HEK293T (cell line): Measurements from ENCODE around the gene DECR2.
"Not testable (repeated sequence)": the region's sequence is repeated elsewhere in the genome, so short reads cannot be mapped to it uniquely, and the experiment has no call there.

ENCODE experiments used
- CTCF ChIA-PET: fragments of 350-600 bp; formaldehyde crosslinking; extraction: SDS; loops from one replicate; lab custom pipeline; 2021; ENCODE audit warnings: antibody characterized with exemption, inconsistent platforms; lab: Yijun Ruan, JAX
- POLR2A ChIA-PET: fragments of 350-600 bp; formaldehyde crosslinking; extraction: SDS; loops from one replicate; lab custom pipeline; 2020; ENCODE audit warnings: antibody characterized with exemption, inconsistent platforms; lab: Yijun Ruan, JAX
- DNase-seq: peaks from one replicate; pipeline ENCODE4 v3.0.0; 2012; ENCODE audit warnings: mixed read lengths; ENCODE audit errors: extremely low spot score
- ARNT ChIP-seq: fragments of 450-650 bp; IDR thresholded peaks from 2 replicates; pipeline ENCODE4 v1.6.1; 2017; ENCODE audit warnings: mild to moderate bottlenecking
- BHLHE40 ChIP-seq: fragments of 450-650 bp; IDR thresholded peaks from 2 replicates; pipeline ENCODE4 v1.6.1; 2016; ENCODE audit warnings: mild to moderate bottlenecking, moderate library complexity, borderline replicate concordance
- CTBP1 ChIP-seq: fragments of 450-650 bp; IDR thresholded peaks from 2 replicates; pipeline ENCODE4 v1.6.1; 2016; ENCODE audit warnings: borderline replicate concordance
- ELF4 ChIP-seq: fragments of 450-650 bp; IDR thresholded peaks from 2 replicates; pipeline ENCODE4 v1.6.1; 2017; ENCODE audit warnings: antibody characterized with exemption
- FOXA1 ChIP-seq: fragments of 450-650 bp; IDR thresholded peaks from 2 replicates; pipeline ENCODE4 v1.6.1; 2016; ENCODE audit warnings: mild to moderate bottlenecking
- FOXK2 ChIP-seq: fragments of 450-650 bp; IDR thresholded peaks from 2 replicates; pipeline ENCODE4 v1.6.1; 2016; ENCODE audit warnings: mild to moderate bottlenecking
- FOXM1 ChIP-seq: fragments of 450-650 bp; IDR thresholded peaks from 2 replicates; pipeline ENCODE4 v1.6.1; 2017; ENCODE audit warnings: mild to moderate bottlenecking, borderline replicate concordance
- HDGF ChIP-seq: fragments of 450-650 bp; IDR thresholded peaks from 2 replicates; pipeline ENCODE4 v1.6.1; 2017; ENCODE audit warnings: antibody characterized with exemption, borderline replicate concordance
- L3MBTL2 ChIP-seq: fragments of 450-650 bp; conservative IDR thresholded peaks from 2 replicates; pipeline ENCODE4 v1.6.1; 2016; ENCODE audit warnings: mild to moderate bottlenecking
- LEF1 ChIP-seq: fragments of 450-650 bp; IDR thresholded peaks from 2 replicates; pipeline ENCODE4 v1.6.1; 2017; ENCODE audit warnings: mild to moderate bottlenecking, borderline replicate concordance
- NFRKB ChIP-seq: fragments of 450-650 bp; IDR thresholded peaks from 2 replicates; pipeline ENCODE4 v1.6.1; 2016; ENCODE audit warnings: mild to moderate bottlenecking, moderate library complexity
- PKNOX1 ChIP-seq: fragments of 450-650 bp; IDR thresholded peaks from 2 replicates; pipeline ENCODE4 v1.6.1; 2016
- SP1 ChIP-seq: fragments of 450-650 bp; IDR thresholded peaks from 2 replicates; pipeline ENCODE4 v1.6.1; 2017
- SUZ12 ChIP-seq: fragments of 450-650 bp; IDR thresholded peaks from 2 replicates; pipeline ENCODE4 v1.6.1; 2016; ENCODE audit warnings: mild to moderate bottlenecking
- TARDBP ChIP-seq: fragments of 450-650 bp; IDR thresholded peaks from 2 replicates; pipeline ENCODE4 v1.6.1; 2016
- ZNF384 ChIP-seq: fragments of 450-650 bp; IDR thresholded peaks from 2 replicates; pipeline ENCODE4 v1.6.1; 2016

DECR2 gene

GRCh38 chr16:386641-387156 lies 15.0 kb upstream of the DECR2 start:
- DNase-seq: no peak
- TF ChIP-seq ZNF384 (peak; percentile 97), ELF4 (no peak)
- POLR2A ChIA-PET: no interaction called here
- CTCF ChIA-PET: interaction anchor here (0.6 to 0.7 kb wide), 3 partner anchors 35 to 113 kb away, joined by 3 to 4 read pairs (median 3); no protein-coding TSS in a partner anchor

DNA sequence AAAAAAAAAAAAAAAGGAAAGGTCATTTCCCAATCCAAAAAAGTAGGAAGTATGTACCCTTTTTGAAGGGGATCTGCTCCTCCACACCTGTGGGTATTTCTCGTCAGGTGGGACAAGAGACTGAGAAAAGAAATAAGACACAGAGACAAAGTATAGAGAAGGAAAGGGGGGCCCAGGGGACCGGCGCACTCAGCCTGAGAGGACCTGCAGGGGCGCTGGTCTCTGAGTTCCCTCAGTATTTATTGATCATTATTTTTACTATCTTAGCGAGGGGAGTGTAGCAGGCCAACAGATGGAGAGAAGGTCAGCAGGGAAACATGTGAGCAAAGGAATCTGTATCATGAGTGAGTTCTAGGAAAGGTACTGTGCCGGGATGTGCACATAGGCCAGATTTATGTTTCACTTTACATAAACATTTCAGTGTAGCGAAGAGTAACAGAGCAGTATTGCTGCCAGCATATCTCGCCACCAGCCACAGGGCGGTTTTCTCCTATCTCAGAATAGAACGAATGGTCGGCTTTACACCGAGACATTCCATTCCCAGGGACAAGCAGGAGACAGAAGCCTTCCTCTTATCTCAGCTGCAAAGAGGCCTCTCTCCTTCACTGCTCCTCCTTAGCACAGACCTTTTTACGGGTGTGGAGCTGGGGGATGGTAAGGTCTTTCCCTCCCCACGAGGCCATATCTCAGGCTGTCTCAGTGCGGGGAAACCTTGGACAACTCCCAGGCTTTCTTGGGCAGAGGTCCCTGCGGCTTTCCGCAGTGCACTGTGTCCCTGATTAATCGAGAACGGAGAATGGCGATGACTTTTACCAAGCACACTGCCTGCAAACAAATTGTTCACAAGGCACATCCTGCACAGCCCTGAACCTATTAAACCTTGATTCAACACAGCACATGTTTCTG lies 13.7 kb upstream of the DECR2 start:
- CTCF ChIA-PET, DNase-seq: not testable (repeated sequence)
- TF ChIP-seq ZNF384: peak; percentile 59; the same call in 1 of the 2 replicates
- POLR2A ChIA-PET: interaction anchor here (1.7 kb wide), 1 partner anchor 10 kb away, joined by 4 read pairs; no protein-coding TSS in a partner anchor

- ChIA-PET POLR2A (interaction anchor here (1.7 kb wide), 1 partner anchor 9 kb away, joined by 4 read pairs; no protein-coding TSS in a partner anchor), CTCF (interaction anchor here (1.0 to 1.2 kb wide), 2 partner anchors 101 to 211 kb away, joined by 3 read pairs; no protein-coding TSS in a partner anchor)
- no peak for DNase-seq
- TF ChIP-seq ELF4 (no peak), CTBP1 (no peak), ARNT (no peak), SUZ12 (no peak), BHLHE40 (no peak), PKNOX1 (no peak), NFRKB (no peak), FOXM1 (no peak), L3MBTL2 (no peak), LEF1 (no peak), FOXK2 (no peak), FOXA1 (no peak)
Observed at GRCh38 chr16:389352-389751, 12.3 kb upstream of the DECR2 start.

DNA sequence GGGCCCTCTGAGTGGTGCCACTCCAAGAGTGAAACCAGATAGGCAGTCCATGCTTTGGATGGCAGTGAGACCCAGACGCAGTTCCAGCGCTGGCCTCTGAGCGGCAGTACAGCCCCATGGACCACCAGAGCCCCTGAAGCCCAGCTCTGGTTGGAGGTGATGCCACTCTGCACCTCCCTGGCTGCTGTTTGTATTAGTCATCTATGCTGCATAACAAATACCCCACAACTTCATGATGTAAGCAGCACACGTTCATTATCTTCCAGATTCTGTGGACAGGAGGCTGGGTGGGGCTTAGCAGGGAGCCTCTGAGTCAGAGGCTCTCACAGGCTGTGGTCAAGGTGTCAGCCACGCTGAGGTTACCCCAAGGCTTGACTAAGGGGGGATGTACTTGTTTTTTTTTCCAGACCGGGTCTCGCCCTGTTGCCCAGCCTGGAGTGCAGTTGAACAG lies 9.8 kb upstream of the DECR2 start:
- CTCF ChIA-PET: interaction anchor here (1.0 kb wide), 1 partner anchor 104 kb away, joined by 3 read pairs; no protein-coding TSS in a partner anchor
- TF ChIP-seq PKNOX1: peak; percentile 35; the same call in 1 of the 2 replicates
- TF ChIP-seq TARDBP: no peak

GRCh38 chr16:392450-393030 lies 9.1 kb upstream of the DECR2 start:
- DNase-seq: no peak
- ChIA-PET CTCF (interaction anchor here (1.0 kb wide), 1 partner anchor 103 kb away, joined by 3 read pairs; no protein-coding TSS in a partner anchor), POLR2A (interaction anchor here (1.0 to 1.9 kb wide), 2 partner anchors 10 to 95 kb away, joined by 6 to 7 read pairs; no protein-coding TSS in a partner anchor)
- no peak for TF ChIP-seq FOXA1
- TF ChIP-seq SP1: no peak
- TF ChIP-seq FOXM1: no peak
- no peak for TF ChIP-seq LEF1
- TF ChIP-seq NFRKB: no peak
- TF ChIP-seq FOXK2: no peak
- no peak for TF ChIP-seq PKNOX1
- TF ChIP-seq HDGF: no peak
- TF ChIP-seq TARDBP: no peak
- TF ChIP-seq CTBP1: no peak
- TF ChIP-seq ARNT: no peak
- no peak for TF ChIP-seq ELF4
- TF ChIP-seq L3MBTL2: no peak
- no peak for TF ChIP-seq SUZ12
- no peak for TF ChIP-seq ZNF384
- no peak for TF ChIP-seq BHLHE40

More for the DNA sequence above, 9.8 kb upstream of the DECR2 start:
- POLR2A ChIA-PET: interaction anchor here (1.0 to 1.9 kb wide), 2 partner anchors 9 to 96 kb away, joined by 6 to 7 read pairs; no protein-coding TSS in a partner anchor
- DNase-seq: peak; percentile 79

GRCh38 chr16:396199-396598 lies 5.5 kb upstream of the DECR2 start:
- TF ChIP-seq HDGF: no peak
- TF ChIP-seq LEF1: no peak
- no peak for TF ChIP-seq ELF4
- no peak for TF ChIP-seq FOXA1
- no peak for TF ChIP-seq SUZ12
- no peak for TF ChIP-seq SP1
- TF ChIP-seq CTBP1: no peak
- no peak for TF ChIP-seq L3MBTL2
- no peak for TF ChIP-seq ARNT
- no peak for TF ChIP-seq FOXM1
- POLR2A ChIA-PET: interaction anchor here (1.0 kb wide), 1 partner anchor 30 kb away, joined by 3 read pairs; no protein-coding TSS in a partner anchor
- CTCF ChIA-PET: no interaction called here
- DNase-seq: no peak
